NCI-H748 treated with DMSO at 0.1 percent for 48 hours (cell line): ENCODE results near the gene SEC16A.
A peak's percentile ranks its signal among the peaks of the same experiment; 100 is the strongest.

Experiments
- DNase-seq: peaks from one replicate; lab custom pipeline; 2025; lab: John Stamatoyannopoulos, UW

Gene SEC16A

DNA sequence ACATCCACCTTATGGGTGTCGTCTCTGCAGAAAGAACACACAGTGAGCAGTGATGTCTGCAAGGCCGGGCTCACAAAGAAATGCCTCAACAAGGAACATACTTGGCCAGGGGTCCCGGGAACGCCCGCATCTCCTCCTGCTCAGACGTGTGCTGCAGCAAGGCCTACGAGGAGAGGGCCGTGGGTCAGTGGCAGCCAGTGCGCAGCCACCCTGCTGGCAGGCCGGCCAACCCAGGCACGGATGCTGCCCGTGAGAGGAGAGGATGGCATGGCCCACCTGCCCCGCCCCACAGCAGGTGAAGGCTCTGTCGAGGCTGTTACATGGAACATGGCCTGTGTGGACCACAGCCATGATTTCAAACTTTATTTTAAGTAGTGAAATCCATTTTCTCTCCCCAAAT, 19.3 kb downstream of the SEC16A start:
- no peak for DNase-seq

DNA sequence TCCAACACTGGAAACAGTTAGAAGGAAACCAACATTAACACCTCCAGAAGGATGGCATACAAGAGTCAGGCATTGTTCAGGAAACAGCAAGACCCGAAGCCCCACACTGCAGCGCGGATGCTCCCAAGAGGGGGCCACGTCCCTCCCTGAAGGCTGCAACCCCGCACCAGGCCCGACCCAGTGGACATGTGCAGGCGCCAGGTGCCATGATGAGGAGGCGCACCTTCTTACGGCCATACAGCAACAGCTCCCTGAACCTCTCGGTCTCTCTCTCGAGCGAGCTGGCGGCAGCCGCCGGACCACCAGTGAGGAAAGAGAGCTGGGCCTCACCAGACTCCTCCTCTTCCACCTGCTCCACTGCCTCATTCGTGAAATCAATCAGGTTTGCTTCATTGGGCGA, 20.2 kb downstream of the SEC16A start:
- DNase-seq: no peak

DNA sequence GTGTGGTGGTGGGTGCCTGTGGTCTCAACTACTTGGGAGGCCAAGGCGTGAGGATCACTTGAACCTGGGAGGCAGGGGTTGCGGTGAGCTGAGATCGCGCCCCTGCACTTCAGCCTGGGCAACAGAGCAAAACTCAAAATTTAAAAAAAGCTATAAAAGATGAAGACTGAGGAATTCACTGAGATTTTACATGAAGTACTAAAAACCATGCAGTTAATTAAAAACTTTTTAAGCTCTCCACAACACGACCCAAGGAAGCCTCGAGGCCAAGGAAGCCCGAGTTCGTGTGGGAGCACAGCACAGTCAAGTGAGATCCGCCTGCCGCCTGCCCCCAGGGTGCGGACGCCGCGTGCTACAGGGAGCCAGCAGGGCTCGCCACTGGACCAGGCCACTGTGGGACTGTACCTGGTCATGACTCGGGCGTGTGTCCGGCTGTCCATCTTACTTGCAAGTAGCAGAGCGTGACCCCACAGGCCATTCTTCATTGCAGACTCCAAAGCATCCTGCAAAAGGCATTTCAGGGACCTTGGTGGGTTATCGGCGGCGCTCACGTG, 22.0 kb downstream of the SEC16A start:
- no peak for DNase-seq

- no peak for DNase-seq
These were observed 23.4 kb downstream of the SEC16A start for GRCh38 chr9:136459425-136459824.

GRCh38 chr9:136457326-136457725, 25.5 kb downstream of the SEC16A start:
- DNase-seq: no peak

- DNase-seq: no peak
These were observed 26.6 kb downstream of the SEC16A start for GRCh38 chr9:136456258-136456657.

DNA sequence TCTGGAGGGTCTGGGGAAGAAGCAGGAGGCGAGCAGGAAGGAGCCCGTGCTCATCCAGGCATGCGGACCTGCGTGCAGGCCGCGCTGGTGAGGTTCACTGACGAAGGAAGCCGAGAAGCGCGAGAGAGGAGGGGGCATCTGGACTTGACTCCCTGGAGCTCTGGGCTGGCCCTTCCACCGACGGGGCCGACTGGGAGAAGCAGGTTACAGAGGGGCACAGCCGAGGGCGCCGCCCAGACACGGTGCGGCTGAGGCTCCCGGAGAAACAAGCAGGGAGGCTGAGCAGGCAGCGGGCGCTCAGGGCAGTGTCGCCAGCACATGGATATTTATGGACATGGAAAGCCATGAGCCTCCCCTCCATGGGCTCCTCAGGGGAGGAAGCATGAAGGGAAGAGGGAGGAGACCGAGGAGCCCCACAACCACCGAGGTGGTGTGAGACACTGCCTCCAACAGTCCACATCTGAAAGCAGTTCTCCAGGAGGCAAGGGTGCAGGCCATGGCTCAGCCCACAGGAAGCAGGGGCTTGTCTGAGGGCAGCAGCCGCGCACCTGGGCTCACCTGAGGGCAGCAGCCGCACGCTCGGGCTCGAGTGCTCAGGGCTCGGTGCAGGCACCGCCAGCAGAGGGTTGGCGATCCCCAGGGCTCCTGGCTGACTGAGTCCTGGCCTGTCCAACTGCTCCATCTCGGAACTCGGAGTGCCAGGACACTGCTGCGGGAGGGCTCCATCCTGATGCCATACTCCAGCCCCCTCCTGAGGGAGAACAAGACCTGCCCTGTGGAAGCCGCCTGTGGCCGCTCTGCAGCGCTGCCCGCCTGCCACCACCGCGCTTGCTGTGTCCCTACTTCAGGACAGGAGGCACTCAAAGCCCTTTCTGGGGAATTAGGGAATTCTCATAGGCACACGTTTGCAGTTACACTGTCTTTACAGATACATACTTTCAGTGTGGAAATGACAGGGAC, 27.5 kb downstream of the SEC16A start:
- no peak for DNase-seq

DNA sequence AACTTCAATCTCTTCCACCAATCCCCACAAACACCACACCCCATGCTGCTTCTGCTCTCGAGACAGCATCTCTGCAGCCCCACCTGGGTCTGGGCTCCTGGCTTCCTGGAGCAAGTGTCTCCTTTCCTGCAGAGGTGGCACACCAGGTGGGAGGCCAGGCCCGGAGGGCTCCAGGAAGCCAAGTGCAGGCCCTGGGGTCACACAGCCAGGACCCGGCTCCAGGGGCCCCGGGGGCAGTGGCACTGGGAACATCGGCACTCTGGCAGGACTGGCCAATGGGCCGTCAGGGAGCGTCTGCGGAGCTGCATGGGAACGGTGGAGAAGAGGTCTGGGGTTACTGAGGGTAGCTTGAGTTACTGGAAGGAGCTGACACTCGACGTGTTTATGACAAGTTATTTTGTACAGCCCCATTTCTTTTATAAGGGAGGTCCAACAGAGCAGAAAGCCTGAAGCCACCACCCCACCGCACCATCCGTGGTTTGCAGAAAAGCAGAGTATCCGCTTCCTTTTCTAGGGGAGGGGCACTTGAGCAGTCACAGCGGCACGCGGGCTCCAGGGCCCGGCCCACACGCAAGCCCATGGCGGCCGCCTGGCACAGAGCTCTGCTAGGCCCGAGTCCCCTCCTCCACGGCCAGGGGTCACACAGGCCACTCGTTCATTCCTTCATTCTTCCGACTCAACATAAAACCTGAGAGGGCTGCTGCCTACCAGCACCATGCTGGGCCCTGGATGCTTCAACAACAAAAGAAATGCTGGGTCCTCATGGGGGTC, 28.6 kb downstream of the SEC16A start:
- no peak for DNase-seq

DNA sequence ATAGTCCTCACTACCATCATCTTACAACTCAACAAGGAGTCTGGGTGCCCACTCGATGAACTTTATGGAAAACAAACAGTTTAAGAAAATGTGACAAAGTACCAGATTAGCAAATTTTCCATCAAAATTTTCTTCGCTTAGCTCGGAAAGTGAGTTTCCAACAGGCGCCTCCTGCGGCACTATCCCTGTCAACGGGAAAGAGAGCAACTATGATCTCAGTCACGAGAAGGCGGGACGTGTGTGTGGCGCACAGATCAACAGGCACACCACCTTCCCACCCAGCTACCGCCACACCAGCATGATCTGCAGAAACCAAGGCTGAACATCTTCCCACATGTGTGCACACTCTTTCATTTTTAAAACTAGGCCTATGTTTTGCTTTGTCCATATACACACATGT, 29.5 kb downstream of the SEC16A start:
- DNase-seq: no peak

GRCh38 chr9:136451221-136451877, 31.5 kb downstream of the SEC16A start:
- no peak for DNase-seq

DNA sequence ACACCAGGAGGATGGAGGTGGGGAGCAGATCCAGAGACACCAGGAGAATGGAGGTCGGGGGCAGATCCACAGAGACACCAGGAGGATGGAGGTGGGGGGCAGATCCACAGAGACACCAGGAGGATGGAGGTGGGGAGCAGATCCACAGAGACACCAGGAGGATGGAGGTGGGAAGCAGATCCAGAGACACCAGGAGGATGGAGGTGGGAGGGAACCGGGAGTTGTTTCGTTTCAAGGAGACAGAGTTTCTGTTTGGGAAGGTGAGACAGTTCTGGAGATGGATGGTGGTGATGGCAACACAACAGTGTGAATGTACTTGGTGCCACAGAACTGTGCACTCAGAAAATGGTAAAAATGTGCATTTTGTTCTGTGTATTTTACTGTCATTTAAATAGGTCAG, 34.2 kb downstream of the SEC16A start:
- DNase-seq: no peak

DNA sequence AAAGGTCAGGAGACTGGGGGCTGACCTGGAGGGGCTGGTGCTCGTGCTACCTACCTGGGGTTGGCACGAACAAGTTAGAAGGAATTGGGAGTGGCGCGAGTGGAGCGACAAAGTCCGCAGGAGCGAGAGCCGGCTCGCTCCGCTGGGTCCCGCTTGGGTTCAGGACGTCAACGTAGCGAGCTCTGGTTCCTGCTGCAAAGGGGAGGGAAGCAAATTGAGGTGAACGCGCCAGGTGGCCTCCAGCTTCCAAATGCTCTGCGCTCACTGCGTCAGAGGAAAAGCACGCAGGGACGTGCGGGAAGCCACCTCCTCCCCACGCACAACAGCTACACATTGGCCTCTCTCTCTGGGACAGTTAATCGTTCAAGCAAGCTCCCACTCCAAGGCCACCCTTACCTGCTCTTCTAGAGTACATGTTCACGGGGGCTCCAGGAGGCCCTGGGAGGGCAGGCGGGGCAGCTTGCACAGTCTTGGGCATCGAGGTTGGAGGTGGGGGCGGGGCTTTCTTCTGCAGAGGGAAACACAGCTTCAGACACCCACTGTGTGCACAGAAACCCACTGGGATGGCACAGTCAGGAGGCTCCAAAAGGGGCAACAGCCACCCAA, 35.6 kb downstream of the SEC16A start:
- no peak for DNase-seq

GRCh38 chr9:136445799-136446198, 37.0 kb downstream of the SEC16A start:
- DNase-seq: no peak

DNA sequence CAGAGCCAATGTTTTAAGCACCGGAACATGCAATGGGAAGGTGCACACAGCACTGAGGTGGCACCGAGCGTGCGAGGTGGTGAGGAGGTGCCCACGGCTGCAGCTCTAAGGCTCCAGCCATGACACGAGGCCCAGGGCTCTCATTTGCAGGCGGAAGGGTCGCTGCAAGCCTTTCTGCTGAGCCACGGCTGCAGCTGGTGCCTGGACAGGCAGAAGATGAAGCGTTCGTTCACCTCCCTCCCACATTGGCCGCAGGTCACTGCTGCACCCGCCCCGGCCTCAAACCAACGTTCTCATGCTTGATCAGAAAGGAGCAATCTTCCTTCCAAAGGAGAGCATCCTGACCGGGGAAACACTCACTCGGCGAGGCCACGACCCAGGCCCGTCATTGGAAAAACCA, 38.7 kb downstream of the SEC16A start:
- no peak for DNase-seq

- no peak for DNase-seq
These were observed 39.2 kb downstream of the SEC16A start for GRCh38 chr9:136443687-136444086.

DNA sequence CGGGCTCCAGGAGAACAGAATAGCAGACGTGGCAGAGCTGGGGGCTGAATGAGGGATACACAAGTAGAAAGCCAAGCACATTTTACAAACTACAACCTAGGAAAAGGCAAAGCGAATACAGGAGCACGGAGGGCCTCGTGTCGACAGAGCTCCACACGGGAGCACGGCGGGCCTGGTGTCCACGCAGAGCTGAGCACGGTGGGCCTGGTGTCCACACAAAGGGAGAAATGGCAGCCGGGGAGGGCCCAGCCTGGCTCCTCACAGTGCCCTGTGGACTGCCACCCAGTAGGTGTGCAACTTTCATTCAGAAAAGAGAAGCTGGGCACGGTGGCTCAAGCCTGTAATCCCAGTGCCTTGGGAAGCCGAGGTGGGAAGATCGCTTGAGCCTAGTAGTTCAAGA, 39.8 kb downstream of the SEC16A start:
- DNase-seq: no peak

DNA sequence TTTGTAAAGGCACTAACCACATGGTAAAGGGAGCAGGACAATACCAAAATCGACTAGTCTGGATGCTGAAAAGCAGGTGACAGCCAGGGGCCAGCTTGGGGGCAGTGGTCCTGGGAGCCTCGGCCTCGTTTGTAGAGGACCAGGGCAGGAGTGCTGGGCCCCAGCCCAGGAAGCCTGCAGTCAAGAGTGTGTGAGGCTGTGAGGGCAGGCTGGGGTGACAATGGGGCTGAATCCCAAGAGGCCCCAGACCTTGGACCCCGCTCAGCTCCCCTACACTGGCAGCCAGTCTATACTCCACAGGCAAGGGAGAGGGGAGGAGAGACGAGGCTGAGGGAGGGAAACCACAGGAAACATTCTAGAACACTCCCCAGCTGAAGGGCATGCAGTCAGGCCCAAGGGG, 40.6 kb downstream of the SEC16A start:
- no peak for DNase-seq

DNA sequence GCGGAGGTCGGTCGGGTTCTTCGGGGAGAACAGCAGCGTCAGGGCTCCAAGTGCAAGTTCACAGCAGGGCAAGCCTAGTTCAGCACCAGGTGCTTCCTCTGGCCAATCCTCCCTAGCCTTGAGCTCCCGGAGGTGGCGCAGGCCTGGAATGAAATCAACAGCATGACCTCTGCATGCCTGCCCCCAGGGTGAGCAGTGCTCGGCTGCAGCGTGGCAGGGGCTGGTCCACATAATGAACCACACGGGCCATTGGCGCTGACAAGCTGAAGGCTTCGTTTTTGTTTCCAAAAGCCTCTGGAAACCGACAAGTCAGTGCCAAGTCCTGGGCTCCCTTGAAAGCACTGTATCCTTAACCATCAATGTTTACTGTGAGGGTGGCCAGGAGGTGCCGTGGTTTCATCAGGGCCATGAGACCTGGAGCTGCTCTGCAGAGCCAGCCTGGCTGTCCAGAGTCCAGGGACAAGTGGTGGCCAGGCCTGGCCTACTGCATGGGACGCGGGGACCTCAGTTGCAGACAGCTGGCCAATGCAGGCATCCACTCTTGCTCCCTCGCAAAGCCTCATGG, 41.1 kb downstream of the SEC16A start:
- no peak for DNase-seq

DNA sequence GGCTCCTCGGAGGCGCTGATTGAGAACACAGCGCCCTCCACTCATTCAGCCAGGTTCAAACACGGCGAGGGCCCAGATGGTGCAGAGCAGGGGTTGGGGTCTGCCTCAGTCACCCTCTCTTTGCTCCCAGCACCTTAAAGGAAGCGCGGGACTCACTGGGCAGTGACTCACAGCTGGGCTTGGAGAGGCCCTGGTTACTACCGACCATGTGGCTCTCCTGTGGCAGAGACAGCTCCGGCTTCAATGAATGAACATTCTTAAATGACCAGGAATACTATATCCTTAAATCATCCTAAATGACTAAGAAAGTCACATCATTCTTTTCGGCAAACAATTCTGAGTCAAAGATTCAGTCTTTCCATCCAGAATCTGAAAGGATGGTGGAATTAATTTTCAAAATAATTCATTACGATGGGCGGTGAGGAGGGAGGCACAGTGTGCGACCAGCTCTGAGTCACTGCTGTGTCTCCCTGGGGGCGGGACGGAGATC, 41.6 kb downstream of the SEC16A start:
- no peak for DNase-seq

DNA sequence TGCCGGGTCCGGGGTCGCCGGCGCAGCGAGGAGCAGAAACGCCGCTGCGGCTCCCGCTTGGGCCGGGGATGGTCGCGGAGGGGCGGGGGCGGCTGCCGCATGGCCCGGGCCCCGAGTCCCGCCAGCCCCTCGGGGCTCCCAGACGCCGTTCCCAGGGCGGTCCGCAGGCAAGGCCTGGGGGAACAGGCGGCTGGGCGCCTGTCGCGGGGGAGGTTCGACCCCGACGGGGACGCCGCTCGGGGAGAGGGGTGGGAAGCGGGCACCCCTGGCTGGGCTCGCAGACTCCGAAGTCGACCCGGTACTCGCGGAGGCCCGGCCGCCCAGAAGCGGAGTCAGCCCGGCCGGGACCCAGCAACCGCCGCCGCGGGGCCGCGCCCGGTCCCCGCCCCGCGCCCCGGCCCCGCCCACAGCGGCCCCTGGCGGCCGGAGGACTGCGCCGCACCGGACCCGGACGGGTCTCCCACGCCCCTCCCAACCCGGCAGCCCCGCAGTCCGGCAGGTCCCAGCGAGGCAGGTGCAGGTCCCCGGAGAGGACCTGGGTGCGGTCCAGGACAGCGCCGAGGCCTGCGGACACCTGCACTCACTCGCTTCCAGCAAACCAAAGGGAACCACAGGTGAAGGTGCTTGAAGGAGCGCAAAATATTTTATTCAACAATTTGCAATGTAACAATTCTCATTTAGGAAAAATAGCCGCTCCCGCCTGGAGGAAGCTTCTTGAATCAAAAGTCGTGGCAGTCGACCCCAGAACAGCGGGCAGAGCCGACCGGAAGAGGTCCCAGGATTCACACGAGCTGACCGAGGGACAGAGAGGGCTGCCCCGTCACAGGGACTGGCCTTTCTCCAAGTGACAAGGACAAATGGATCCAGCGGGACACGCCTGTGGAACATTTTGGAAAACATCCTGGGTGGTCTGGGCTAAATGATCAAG, 43.1 kb downstream of the SEC16A start, which contains the start of gene INPP5E:
INPP5E (minus strand) TSS at position 365 of the 928 bp plus-strand sequence. CDS start 426 bp downstream, outside the sequence.
- DNase-seq: peak; percentile 33
